WERI-Rb-1 (cell line): ENCODE data around the gene PLPP3.

Experiments used
- DNase-seq: peaks from one replicate; pipeline ENCODE4 v3.0.0-alpha.2; 2020
- H3K27ac ChIP-seq: fragments of 250-450 bp; sonication (Bioruptor Pico); 2 replicates; pipeline ENCODE4 v1.5.1; 2020; ENCODE audit warnings: mild to moderate bottlenecking, moderate library complexity
- H3K27me3 ChIP-seq: fragments of 250-450 bp; sonication (Bioruptor Pico); 2 replicates; pipeline ENCODE4 v1.5.1; 2021; ENCODE audit warnings: mild to moderate bottlenecking, low read depth, moderate library complexity; ENCODE audit not compliant: insufficient read depth, severe bottlenecking
- H3K36me3 ChIP-seq: fragments of 250-450 bp; sonication (Bioruptor Pico); 2 replicates; pipeline ENCODE4 v1.5.1; 2020; ENCODE audit warnings: mild to moderate bottlenecking, moderate library complexity
- H3K4me3 ChIP-seq: 2 replicates; pipeline ENCODE4 v1.5.1; 2011; ENCODE audit warnings: low read depth, mild to moderate bottlenecking, control low read depth, low read length
- H3K9me3 ChIP-seq: fragments of 250-450 bp; sonication (Bioruptor Pico); 2 replicates; pipeline ENCODE4 v1.5.1; 2021; ENCODE audit warnings: mild to moderate bottlenecking, moderate library complexity; ENCODE audit not compliant: severe bottlenecking
- CTCF ChIP-seq: IDR thresholded peaks from 2 replicates; pipeline ENCODE4 v1.5.1; 2011; ENCODE audit warnings: low read depth, mild to moderate bottlenecking, control low read depth, inconsistent platforms, low read length

The PLPP3 gene

GRCh38 chr1:56505792-56506743 is 73.3 kb downstream of the PLPP3 start:
- DNase-seq = peak; percentile 80
- Histone ChIP-seq H3K36me3 (no peaks in the 10 kb centered on the region), H3K9me3 (no peaks in the 10 kb centered on the region), H3K27ac (peak overlapping the region; percentile 80), H3K27me3 (no peaks in the 10 kb centered on the region), H3K4me3 (no peak overlapping the region)
- TF ChIP-seq CTCF = no peak

GRCh38 chr1:56502700-56503245 is 76.6 kb downstream of the PLPP3 start:
- no peaks in the 10 kb centered on the region for H3K36me3 ChIP-seq
- no peaks in the 10 kb centered on the region for H3K27me3 ChIP-seq
- no peaks in the 10 kb centered on the region for H3K9me3 ChIP-seq
- H3K27ac ChIP-seq = no peak overlapping the region
- H3K4me3 ChIP-seq = no peak overlapping the region
- DNase-seq = no peak
- TF ChIP-seq CTCF = no peak

- Histone ChIP-seq H3K27me3 (no peaks in the 10 kb centered on the region), H3K27ac (no peak overlapping the region), H3K9me3 (no peaks in the 10 kb centered on the region), H3K36me3 (no peaks in the 10 kb centered on the region), H3K4me3 (no peak overlapping the region)
- no peak for TF ChIP-seq CTCF
- DNase-seq = no peak
Measured at GRCh38 chr1:56501888-56502287, 77.5 kb downstream of the PLPP3 start.

GRCh38 chr1:56501426-56501825 is 77.9 kb downstream of the PLPP3 start:
- no peaks in the 10 kb centered on the region for H3K36me3 ChIP-seq
- H3K27ac ChIP-seq = no peak overlapping the region
- no peak for DNase-seq
- no peak for TF ChIP-seq CTCF
- no peaks in the 10 kb centered on the region for H3K9me3 ChIP-seq
- H3K27me3 ChIP-seq = no peaks in the 10 kb centered on the region
- H3K4me3 ChIP-seq = no peak overlapping the region

- DNase-seq = no peak
- no peak overlapping the region for H3K27ac ChIP-seq
- no peaks in the 10 kb centered on the region for H3K9me3 ChIP-seq
- no peak overlapping the region for H3K4me3 ChIP-seq
- no peak for TF ChIP-seq CTCF
- H3K27me3 ChIP-seq = no peaks in the 10 kb centered on the region
- no peaks in the 10 kb centered on the region for H3K36me3 ChIP-seq
Measured at GRCh38 chr1:56496821-56497772, 82.3 kb downstream of the PLPP3 start.
